K562 treated with DMSO at 1 percent for 12 hours (cell line): ENCODE data around the gene SLC25A3. TPM values are rescaled to one million over a fixed set of nuclear protein-coding genes. Genes with fewer than 3 reads are reported as not detected.

Source experiments
- total RNA-seq: library from RNA; unstranded; fragments of 300-600 nt; gene quantifications from 2 replicates; pipeline ENCODE4 v1.2.3, GENCODE V29; 2022; ENCODE audit not compliant: insufficient read depth

Gene SLC25A3
- 473 and 571 TPM in 2 replicates for total RNA-seq

DNA sequence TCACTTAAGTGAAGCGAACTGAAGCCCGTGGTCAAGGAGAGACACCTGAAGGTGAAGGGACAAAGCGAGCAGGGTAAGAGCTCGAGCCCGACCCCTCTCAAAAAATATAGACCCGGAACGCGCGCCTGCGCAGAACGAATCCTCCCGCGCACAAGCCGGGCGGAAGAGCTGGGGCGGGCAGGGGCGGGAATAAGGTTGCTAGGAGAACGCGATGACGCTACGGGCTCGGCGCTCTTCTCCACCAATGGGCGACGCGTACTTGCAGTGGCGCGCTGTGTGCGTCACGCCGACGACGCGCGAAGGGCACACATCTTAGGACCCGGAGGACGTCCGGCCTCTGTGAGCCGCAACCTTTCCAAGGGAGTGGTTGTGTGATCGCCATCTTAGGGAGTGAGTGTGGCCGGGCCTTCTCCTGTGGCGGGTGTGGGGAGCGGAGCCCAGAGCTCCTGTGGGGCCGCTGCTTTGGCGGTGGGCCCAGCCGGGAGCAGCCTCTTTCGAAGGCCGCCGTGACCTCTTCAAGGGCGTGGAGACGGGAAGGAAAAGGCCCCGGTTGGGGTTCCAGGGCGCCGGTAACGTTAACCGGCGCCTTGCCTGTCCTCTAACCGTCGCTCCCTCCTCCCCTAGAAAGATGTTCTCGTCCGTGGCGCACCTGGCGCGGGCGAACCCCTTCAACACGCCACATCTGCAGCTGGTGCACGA lies at the start of gene SLC25A3:
Gene SLC25A3, plus strand, starts transcription at position 336 of the 699 bp plus-strand sequence. Its CDS starts 293 bp downstream, at position 629.

DNA sequence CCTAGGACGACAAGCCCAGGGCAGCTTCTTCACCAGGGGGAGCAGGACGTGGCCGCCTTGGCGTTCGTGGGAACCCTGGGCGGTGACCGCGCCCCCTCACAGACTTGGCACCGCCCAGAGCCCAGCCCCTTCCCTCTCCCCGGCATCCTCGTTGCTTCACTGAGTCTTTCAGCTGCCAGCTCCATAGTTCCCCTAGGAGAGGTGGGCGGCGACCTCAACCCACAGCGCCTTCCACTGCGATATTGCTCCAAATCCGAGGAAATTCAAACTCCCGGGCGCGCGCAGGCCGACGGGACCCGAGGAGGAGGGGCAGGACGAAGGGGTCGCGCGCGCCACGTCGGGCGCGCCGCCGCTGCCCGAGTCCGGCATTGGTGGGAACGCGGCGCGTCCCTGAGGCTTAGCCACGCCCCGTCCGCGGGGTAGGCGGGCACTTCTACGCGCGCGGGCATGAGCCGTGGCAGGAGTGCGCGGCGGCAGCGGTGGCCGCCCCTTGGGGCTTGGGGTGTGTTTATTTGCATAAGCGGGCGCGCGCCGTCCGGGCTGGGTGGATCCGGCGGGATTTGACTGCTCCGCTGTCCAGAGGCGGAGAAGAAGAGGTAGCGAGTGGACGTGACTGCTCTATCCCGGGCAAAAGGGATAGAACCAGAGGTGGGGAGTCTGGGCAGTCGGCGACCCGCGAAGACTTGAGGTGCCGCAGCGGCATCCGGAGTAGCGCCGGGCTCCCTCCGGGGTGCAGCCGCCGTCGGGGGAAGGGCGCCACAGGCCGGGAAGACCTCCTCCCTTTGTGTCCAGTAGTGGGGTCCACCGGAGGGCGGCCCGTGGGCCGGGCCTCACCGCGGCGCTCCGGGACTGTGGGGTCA lies 51.5 kb downstream of the SLC25A3 start, which contains the start of the genes APAF1 and IKBIP:
Gene APAF1, plus strand, starts transcription at position 579 of the 860 bp plus-strand sequence. CDS start 3,070 bp downstream, outside the sequence.
Gene IKBIP, minus strand, starts transcription at position 77 of the 860 bp plus-strand sequence. CDS start 87 bp downstream, outside the sequence.

Other genes with a start within 250 kb of the SLC25A3 start
- 55.8 and 157 TPM in 2 replicates for gene TMPO, start 78.1 kb upstream of the SLC25A3 start, total RNA-seq
- 9.0 and 15.6 TPM in 2 replicates for gene IKBIP, start 51.1 kb downstream of the SLC25A3 start, total RNA-seq
- gene APAF1, start 51.6 kb downstream of the SLC25A3 start, total RNA-seq = 4.9 and 15.3 TPM in 2 replicates